GM19397 (cell line): ENCODE measurements around the gene PKHD1.
"Not testable (repeated sequence)": the region's sequence is repeated elsewhere in the genome, so short reads cannot be mapped to it uniquely, and the experiment has no call there.

Experiments used
- ATAC-seq: cut with Tn5 transposase; IDR thresholded peaks from one replicate; pipeline ENCODE4 v1.9.1; 2021; ENCODE audit warnings: mild to moderate bottlenecking, moderate library complexity; ENCODE audit not compliant: unreplicated experiment

Gene PKHD1

DNA sequence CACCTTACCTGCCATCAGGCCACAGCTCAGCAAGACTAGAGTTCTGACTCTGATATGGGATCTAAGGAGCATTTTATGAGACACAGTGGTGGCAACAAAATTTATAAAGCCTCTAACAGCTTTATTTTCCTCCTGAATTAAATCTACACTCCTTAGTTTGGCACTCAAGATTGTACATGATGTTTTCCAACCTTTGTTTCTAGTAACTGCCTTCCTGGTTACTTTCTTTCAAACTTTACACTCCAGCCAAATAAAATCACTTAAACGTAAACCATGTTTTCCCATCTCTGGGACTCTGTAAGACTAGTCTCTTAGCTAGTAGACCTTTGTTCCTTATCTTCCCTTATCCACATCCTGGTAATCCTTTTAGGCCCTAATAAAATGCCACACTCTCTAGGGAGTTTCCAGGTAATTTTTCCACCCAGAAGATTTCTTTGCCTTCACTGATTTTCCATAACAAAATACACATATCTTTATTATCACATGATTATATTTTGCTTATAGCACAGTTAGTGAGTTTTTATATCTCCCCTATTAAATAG, 92.1 kb downstream of the PKHD1 start:
- ATAC-seq = no peak

DNA sequence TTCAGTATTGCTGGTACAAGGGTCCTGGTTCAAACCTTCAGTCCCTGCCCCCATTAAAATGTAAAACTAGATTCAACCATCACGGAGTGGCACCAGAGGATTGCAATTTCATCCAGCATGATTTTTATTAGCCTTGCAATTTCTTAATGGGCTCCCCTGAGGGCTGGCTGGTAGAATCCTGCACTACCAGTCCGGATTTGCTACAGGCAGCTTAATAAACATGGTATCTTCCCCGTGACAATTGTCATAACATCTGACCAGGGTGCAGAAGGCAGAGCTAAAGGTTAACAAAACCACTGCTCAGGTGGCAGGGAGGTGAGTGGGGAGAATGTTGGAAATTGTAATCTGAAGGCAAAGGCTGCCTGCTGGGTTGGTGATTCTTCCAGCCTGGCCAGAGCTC, 94.5 kb downstream of the PKHD1 start:
- ATAC-seq = no peak

DNA sequence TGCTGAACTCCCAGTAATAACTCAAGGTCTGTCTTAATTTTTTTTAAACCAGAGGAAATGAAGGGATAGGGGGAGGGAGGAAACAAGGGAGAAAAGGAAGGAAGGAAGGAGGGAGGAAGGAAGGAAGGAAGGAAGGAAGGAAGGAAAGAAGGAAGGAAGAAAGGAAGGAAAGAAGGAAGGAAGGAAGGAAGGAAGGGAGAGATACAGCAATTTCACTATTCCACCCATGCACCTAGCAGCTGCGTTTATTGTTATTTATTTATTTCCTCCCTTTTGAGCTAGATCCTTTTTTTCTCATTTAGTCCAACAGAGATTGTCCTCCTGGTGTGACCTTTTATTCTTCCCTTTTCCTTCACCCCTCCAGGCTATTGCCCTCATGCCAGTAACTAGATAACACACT, 97.6 kb downstream of the PKHD1 start:
- no peak for ATAC-seq

DNA sequence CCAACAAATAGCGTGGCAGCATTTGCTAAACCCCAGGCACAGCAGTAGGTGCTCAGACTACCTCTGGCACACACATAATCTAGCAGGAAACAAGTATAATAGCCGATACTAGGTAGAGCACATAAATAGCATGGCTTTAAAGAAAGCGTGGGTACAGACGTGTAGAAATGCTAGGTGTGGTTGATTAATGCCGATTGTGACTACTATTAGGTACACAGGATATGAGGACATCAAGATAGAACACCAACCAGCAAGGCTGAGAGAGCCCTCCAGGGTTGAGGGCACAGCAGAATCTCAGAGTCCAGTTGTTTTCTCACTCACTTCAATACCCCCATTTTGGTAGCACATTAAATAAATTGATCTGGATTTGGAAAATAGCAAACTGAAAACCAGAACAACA, 100.5 kb downstream of the PKHD1 start:
- no peak for ATAC-seq

DNA sequence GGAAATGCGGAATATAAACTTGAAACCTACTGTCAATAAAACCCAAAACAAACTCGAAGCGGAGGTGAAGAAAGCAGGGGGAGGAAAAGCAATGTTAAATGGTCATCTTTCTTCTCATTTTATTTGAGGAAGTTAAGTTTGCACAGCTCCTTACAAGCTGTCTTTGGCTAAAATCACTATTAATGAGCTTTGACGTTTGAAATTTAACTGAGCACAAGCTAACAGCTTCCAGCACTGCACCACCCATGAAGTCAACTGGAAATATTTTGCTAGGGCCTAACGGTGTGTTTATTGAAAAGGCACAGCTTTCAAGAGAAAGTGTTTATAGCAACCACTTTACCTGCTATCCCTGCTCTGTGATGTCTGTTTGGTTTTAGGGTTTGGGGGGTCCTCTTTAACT, 103.8 kb downstream of the PKHD1 start:
- ATAC-seq = no peak

DNA sequence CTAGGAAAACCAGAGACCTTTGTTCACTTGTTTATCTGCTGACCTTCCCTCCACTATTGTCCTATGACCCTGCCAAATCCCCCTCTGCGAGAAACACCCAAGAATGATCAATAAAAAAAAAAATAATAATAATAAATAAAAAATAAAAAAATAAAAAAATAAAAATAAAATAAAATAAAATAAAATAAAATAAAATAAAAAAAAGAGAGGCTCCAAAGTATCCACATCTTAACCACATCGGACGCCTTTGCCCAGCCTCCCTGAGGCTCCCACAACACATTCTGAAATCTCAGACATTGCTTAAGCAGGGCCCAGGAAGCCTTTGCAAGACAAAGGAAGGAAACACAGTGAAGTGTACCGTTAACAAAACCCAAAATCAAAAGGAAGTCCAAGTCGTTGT, 104.7 kb downstream of the PKHD1 start:
- ATAC-seq = not testable (repeated sequence)

DNA sequence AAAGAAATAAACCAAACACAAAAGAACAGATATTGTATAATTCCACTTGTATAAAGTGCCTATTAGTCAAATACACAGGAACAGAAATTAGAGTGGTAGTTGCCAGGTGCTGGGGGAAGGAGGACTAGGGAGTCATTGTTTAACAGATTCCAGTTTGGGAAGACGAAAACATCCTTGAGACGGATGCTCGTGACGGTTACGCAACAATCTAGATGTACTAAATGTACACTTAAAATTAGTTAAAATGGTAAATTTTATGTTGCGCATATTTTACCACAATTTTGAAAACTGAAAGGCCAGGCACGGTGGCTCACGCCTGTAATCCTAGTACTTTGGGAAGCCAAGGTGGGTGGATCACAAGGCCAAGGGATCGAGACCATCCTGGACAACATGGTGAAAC, 111.0 kb downstream of the PKHD1 start:
- ATAC-seq = no peak

DNA sequence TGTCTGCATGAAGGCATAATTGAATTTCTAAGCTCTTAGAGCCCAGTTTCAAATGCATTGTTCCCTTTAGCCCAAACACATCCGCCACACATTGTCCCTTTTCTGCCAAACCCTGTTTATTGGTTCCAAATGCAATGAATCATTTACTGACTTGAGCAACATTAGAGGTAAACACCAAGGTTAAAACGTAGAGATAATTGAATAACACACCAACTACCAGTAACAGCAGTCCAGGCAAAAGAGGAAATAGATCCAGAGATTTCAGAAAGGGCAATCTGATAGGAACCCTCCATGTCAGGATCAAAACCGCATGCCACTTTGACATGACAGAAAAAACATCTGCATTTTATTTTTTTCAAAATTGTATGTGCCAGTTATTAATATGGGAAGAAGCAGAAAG, 114.8 kb downstream of the PKHD1 start:
- ATAC-seq = no peak

DNA sequence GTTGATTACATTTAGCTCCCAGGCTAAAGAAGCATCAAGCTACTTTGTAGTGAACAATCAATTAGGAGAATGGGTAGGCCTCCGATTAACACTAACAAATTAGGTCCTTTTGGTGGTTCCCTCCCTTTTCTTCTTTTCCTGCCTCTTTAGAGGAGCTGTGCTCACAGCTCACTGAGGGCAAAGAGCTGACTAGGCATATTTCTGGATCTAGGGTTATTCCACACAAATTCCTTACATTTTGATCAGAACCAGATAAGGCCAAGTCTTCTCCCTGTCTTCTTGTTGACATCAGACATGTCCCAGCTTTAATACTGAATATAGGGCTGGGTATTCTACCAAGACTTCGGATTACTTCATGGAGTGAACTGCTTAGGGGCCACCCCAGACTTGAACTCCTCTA, 119.1 kb downstream of the PKHD1 start:
- ATAC-seq = no peak

DNA sequence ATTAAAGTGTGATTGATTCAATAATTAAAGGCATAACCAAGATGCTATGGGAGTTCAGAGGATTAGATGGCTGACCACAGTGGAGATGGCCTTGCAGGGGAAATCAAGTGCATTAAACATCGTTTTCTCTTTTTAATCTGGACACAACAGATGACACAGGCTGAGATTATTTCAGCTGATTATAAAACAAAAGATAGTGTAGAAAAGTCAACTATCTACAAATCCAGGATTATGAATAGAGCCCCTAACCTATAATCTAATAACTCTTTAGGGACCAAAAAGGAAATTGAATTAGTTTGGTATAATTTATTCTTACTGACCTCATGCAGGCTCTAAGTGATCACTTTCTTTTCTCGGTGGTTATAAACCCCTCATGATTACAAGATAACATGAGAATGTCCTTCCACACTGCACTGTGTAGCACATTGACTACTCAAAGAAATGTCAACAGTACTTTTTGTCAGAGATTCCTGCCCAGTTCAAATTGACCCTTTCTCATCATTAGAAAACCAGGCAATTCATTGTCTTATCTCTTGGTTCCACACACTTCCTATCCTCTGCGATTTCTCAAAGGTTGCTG, 122.1 kb downstream of the PKHD1 start:
- ATAC-seq = no peak

DNA sequence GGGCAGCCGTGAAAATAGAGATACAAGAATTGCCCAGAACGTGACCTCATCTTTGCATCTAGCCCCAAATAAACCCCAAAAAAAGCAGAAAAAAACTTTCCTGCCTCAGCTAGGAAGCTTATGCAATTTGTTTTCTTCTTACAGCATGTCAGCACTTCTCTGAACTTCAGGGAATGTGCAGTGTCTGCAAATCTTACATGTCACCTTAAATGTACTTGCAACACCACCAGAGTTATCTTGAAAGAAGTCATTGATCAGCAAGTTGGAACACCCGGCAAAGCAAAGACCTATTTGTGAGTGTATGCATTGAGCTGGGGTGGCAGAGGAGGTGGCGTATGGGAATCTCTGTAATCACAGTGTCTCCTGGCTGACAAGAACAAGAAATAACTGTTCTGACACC, 123.4 kb downstream of the PKHD1 start:
- ATAC-seq = no peak

DNA sequence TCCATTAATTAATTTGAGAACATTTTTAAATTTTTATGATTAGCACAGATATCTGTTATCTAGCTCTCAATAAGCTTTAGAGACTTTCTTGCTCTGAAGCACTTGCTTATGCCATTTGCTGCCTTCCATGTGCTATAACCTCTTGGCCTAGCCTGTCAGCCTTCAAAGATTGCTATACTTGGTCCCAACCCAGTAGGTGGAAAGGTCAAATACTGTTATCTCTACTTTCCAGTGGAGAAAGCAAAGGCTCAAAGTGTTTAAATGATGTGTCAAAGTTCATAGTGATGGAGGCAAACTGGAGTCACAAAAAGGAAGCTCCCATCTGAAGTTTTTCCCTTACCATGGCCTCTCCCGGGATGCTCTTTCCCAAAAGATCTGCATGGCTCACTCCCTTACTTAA, 125.1 kb downstream of the PKHD1 start:
- no peak for ATAC-seq

DNA sequence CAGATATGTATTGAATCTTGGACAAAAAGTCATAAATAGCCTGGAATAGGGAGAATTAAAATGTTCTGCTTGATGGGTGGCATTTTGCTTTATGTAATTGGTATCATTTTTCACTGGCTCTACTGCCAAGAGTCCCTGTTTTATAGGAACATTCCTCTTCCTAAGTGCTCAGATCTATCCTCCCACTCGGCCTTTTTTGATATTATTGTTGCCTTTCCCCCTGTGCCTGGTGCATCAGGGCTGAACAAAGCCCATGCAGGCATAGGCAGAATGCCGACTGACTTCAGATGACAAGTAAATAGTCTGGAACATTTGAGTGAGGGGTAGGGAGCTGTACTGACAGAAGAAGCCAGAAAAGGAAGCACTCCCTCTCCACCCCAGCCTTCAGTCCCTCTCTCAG, 127.0 kb downstream of the PKHD1 start:
- no peak for ATAC-seq

DNA sequence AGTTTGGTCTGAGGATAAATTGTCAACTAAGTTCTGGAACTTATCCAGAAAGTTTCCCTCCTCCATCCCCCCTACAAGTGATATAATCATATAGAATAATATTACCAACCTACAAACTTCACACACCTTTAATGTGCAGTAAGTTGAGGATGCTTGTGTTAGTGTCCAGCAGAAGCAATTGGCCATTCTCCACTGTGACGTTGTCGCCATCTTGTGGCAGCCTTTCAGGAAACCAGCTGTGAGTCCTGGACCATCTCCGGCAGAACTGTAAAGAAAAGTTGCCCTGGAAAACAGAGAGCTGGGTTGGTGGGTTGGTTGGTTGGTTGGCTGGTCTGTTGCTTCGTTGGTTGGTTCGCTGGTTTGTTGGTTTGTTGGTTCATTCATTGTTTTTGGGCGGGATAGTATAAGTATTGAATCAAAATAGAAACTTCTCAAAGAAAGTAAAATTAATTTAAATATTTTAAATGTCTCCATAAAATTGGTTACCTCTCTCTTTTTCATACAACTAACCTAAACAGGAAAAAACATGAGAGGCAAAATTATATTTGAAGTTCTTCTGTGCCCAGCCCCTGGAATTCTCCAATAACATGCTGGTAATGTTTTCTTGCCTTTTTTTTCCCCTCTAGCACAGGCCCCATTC, 127.5 kb downstream of the PKHD1 start:
- ATAC-seq = peak; percentile 91

DNA sequence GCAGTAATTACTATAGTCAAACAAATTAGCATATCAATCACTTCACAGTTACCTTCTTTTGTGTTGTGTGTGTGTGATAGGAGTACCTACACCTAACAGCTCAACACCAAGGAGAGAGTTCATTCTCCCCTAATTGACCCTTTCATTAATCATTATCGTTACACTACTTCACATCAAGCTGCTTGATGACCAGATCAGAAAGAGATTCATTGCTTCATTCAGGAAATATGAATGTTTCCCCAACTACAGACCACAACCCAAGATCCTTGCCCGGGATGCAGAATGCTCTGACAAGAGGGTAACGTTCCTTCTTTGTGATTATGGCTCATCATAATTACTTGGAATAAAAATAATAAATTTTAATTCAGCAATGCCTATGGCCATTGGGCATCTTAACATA, 132.7 kb downstream of the PKHD1 start:
- no peak for ATAC-seq

DNA sequence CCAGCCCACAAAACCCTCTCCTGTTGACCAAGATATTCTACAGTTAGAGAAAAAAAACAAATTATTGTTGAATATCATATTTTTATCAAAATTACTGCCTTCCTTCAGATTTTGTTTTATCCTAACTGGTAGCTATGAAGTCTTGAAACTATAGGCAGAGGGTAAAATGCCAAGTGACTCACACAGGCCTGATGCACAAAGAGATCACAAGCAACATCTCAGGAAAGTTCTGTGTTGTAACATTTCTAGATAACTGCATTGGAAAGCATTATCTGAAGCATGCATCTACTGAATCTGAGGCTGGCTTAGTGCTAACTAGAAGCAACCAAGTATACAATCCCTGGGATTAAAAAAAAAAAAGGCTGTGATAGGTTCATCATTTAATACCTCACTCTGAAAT, 134.2 kb downstream of the PKHD1 start:
- no peak for ATAC-seq

DNA sequence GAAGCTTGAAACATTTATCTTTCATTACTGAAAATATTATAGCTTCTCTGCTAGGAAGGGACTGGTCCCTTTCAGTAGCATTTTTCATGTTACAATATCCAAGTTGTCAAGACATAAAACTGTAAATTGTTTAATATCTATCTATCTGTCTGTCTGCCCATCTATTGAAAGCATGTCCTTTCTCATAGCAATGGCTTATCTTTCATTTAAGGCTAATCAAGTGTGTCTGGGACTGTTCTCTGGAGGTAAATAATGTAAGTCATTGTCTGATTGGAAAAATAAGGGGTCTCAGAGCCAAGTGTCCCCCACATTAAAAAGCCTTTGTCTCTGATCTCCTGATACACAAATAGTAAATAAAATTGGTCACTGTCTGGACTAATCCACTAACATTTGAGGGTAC, 135.5 kb downstream of the PKHD1 start:
- no peak for ATAC-seq

DNA sequence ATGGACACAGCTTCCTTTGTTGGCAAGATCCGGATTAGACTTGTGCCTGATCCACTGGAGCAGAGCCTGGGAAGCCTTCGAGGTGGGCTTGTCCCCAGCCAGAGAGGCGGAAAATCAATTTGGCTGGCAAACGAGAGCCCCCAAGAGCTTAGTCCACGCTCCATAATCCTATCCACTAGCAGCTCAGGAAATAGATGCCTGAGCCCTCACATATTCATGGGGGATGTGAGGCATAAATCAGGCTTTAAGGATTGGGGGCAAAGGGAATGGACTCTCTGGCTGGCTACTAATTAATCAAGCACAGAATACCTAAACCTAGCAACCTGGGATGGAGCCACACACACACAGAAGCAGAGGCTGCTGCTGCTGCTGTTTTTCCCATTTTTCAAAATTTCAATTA, 137.9 kb downstream of the PKHD1 start:
- no peak for ATAC-seq

DNA sequence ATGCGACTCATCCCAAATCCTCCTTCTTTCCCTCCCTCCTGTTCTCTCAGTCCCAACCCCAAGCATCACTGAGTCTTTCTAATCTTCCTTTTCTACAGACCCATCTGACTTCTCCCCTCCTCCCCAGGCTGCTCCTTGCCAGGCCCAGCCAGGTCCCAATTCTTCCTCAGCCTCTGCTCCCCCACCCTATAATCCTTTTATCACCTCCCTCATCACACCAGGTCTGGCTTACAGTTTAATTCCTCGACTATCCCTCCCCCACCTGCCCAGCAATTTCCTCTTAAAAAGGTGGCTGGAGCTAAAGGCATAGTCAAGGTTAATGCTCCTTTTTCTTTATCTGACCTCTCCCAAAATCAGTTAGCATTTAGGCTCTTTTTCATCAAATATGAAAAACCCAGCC, 147.7 kb downstream of the PKHD1 start:
- not testable (repeated sequence) for ATAC-seq

DNA sequence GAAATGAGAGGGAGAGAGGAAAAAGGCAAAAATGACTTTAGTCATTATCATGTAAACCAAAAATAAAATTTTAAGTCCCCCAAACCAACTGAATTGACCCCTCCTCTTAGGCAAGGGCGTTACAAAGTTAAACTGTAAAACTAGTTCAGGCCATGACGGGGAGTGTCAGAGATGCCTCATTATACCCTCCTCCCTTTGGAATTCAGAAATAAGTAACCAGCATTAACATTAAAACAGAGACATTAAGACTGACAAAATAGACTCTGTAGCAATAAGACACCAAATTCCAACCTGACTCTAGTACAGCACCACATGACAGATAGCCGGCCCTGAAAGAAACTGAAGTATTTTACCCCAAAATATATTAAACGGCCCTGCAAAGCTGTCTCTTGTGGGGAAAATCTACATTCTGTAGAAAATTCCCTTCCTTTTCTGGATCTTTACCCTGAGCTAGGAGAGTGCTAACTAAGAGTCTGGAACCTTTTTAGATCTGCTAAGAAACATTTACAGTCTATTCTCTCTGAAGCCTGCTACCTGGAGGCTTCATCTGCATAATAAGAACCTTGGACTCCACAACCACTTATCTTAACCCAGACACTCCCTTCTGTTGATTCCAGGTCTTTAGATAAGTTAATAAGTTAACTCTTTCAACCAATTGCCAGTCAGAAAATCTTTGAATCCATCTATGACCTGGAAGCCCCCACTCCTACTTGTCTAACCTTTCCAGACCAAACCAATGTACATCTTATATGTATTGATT, 150.7 kb downstream of the PKHD1 start:
- ATAC-seq = no peak

DNA sequence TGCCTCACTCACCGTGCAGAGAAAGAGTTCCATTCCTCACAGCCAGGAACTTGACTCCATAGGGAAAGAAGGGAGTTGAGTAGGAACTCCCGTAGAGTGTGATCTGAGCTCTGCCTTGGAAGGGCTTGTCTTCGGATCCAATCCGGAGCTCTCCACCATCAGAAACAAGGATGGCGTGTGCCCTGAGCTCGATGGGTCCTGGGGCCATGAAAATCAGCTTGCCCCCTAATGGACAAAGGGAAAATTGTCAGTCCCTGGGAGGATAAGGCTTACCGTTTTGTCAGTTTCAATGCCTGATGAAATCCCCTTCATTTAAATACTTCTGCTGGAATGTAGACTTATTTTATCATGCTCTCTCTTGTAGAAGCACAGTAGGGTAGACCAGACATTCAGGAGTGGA, 153.3 kb downstream of the PKHD1 start:
- no peak for ATAC-seq

DNA sequence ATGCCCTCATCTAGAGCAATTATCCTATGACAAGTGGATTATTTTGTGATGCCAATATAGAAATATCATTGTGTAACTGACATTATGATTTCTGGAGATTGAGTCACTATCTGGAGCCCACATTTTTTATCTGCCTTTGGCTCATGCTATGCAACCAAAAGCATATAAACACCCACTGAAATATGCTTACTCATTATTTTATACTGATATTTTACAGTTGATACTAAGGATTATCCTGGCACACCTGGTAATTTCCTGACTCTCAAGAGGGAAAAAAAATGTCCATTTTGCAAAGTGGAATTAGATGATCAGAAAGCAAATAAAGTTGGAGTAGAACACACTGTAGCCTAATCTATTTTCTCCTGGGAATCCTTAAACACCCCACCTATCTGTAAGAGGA, 154.5 kb downstream of the PKHD1 start:
- ATAC-seq = no peak
